Spleen (tissue), 7 donors: Measurements from ENCODE around the gene COL11A1.

Source experiments
- POLR2A ChIP-seq, 3 donors: fragments of 450-650 bp; IDR thresholded peaks; one replicate each; pipeline ENCODE4 v1.5.1; 2017; ENCODE audit warnings: antibody characterized with exemption in 3 of 3, mild to moderate bottlenecking in 1 of 3
- POLR2AphosphoS5 ChIP-seq, 3 donors: sonication (generic); formaldehyde crosslinking; IDR thresholded peaks; one replicate each; pipeline ENCODE4 v1.5.1; 2017; ENCODE audit warnings: antibody characterized with exemption in 3 of 3
- TF ChIP-seq, protein P1 (sequence below), 11 experiments: fragments of 200-600 bp in 7 of 11; fragments of 450-650 bp in 4 of 11; sonication (generic) in 4 of 11; IDR thresholded peaks in 8 of 11; conservative IDR thresholded peaks in 3 of 11; 1 replicate in 7 of 11; 2 replicates in 4 of 11; pipeline versions ENCODE4 v1.4.0 to v1.8.0; 2016 to 2021; ENCODE audit warnings: antibody characterized with exemption in 11 of 11, inconsistent platforms in 4 of 11, mild to moderate bottlenecking in 1 of 11
- donor health status: DM: no; HTN: no; CAD: no; lungs with moderate emphysema.
- donor health status: DM: no; HTN: no; CAD: no.
- donor health status: DM: no; HTN: no; CAD: no.

DNA sequence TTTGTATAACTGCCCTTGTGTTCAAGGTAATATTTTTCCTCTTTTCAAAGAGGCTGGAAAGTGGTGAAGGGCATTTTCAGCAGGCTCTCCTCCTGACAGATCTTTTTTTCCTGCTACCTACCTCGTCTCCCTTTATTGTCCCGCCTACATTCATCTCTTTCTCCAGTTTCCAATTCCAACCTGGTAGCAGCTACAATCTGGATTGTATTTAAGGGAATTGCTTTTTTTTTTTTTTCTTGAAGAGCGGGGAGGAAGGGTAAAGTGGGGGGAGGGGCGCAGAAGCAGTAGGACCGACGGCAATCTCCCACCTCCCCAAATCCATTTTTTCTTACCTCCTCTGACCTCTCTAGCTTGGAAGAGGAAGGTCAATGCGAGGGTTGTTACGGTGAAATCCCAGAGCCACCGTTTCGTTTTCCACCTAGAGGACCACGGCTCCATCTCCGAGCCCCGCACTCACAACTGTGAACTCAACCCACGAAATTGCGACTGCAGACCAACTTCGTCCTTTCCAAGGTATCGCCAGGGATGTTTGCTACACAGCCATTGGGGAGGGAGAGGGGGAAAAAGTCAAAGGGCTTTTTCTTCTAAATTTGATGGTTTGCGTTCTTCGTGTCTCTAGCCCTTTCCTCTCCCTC is 464 bp downstream of the COL11A1 start:
- TF ChIP-seq, protein P1, sequence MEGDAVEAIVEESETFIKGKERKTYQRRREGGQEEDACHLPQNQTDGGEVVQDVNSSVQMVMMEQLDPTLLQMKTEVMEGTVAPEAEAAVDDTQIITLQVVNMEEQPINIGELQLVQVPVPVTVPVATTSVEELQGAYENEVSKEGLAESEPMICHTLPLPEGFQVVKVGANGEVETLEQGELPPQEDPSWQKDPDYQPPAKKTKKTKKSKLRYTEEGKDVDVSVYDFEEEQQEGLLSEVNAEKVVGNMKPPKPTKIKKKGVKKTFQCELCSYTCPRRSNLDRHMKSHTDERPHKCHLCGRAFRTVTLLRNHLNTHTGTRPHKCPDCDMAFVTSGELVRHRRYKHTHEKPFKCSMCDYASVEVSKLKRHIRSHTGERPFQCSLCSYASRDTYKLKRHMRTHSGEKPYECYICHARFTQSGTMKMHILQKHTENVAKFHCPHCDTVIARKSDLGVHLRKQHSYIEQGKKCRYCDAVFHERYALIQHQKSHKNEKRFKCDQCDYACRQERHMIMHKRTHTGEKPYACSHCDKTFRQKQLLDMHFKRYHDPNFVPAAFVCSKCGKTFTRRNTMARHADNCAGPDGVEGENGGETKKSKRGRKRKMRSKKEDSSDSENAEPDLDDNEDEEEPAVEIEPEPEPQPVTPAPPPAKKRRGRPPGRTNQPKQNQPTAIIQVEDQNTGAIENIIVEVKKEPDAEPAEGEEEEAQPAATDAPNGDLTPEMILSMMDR (IDR thresholded peaks at IDR 0.05 in 8 of 11, conservative IDR thresholded peaks at IDR 0.05 in 3 of 11): no peak
- TF ChIP-seq POLR2A (IDR thresholded peaks at IDR 0.05): no peak
- TF ChIP-seq POLR2AphosphoS5 (IDR thresholded peaks at IDR 0.05): no peak
